ENCODE results near the gene LRCH1. TPM values are rescaled to one million over a fixed set of nuclear protein-coding genes. Genes with fewer than 3 reads are reported as not detected.

LRCH1 gene
- polyA plus RNA-seq, 1 of the 3 experiments (the other 2 are of a cell fraction) = 5.5 TPM

- Histone ChIP-seq H3K9me2 (no peaks in the 10 kb centered on the region), H3K4me3 (ENCODE audit: low read depth in 2 of 2, low read length in 1 of 2) (no peak overlapping the region), H3K36me3 (replicated peaks in 1 of 2; ENCODE audit: control insufficient read depth in 1 of 2, insufficient read depth in 2 of 2, low read length in 1 of 2) (peaks cover 0 to 3% of the 10 kb centered on the region in 2 experiments), H3K9me3 (no peaks in the 10 kb centered on the region), H3K4me2 (no peak overlapping the region), H4K20me1 (ENCODE audit: insufficient read depth) (no peaks in the 10 kb centered on the region), H3K27me3 (ENCODE audit: insufficient read depth) (no peaks in the 10 kb centered on the region), H3K79me2 (ENCODE audit: insufficient read depth) (no peaks in the 10 kb centered on the region), H3K4me1 (ENCODE audit: control insufficient read depth in 1 of 2, insufficient read depth in 2 of 2, low read depth in 1 of 2, low read length in 1 of 2) (no peaks in the 10 kb centered on the region), H3K27ac (ENCODE audit: low read depth in 2 of 2, low read length in 1 of 2) (no peak overlapping the region), H3K9ac (no peak overlapping the region), H2AFZ (ENCODE audit: low read depth) (no peak overlapping the region), H3F3A (replicated peaks; ENCODE audit: insufficient read depth) (peaks cover under 1% of the 10 kb centered on the region)
- TF ChIP-seq POLR2AphosphoS5 (IDR thresholded peaks at IDR 0.05; ENCODE audit: low read depth, low read length) (no peak), IRF3 (IDR thresholded peaks at IDR 0.05; ENCODE audit: low read depth, low read length) (no peak), RFX5 (IDR thresholded peaks at IDR 0.05; ENCODE audit: low read length) (no peak), MXI1 (IDR thresholded peaks at IDR 0.05; ENCODE audit: low read depth, low read length) (no peak), MAX (IDR thresholded peaks at IDR 0.05; ENCODE audit: low read depth) (no peak), GABPA (IDR thresholded peaks at IDR 0.05; ENCODE audit: low read depth) (no peak), SMC3 (IDR thresholded peaks at IDR 0.05; ENCODE audit: low read depth, low read length) (no peak), USF2 (IDR thresholded peaks at IDR 0.05; ENCODE audit: borderline replicate concordance, low read depth, low read length) (no peak), CTCF (IDR thresholded peaks at IDR 0.05) (no peak), REST (IDR thresholded peaks at IDR 0.05; ENCODE audit: low read depth, low read length) (no peak), NFIC (IDR thresholded peaks at IDR 0.05; ENCODE audit: borderline replicate concordance) (no peak), YY1 (IDR thresholded peaks at IDR 0.05; ENCODE audit: low read depth) (no peak), RXRA (IDR thresholded peaks at IDR 0.05; ENCODE audit: borderline replicate concordance, low read depth) (no peak), FOXJ3 (CRISPR knock-in tag; IDR thresholded peaks at IDR 0.05) (no peak), FOXM1 (IDR thresholded peaks at IDR 0.05; ENCODE audit: low read depth) (no peak), CHD2 (IDR thresholded peaks at IDR 0.05; ENCODE audit: low read length, partially characterized antibody) (no peak), TCF12 (IDR thresholded peaks at IDR 0.05) (no peak), GATA2 (CRISPR knock-in tag; IDR thresholded peaks at IDR 0.05) (no peak), EP300 (IDR thresholded peaks at IDR 0.05; ENCODE audit: borderline replicate concordance in 1 of 2, low read depth in 1 of 2, low read length in 1 of 2) (no peak), ELF1 (IDR thresholded peaks at IDR 0.05) (no peak)
- 66% methylated on average over 3 of the region's 3 CpGs for WGBS (ENCODE audit: low lambda C conversion rate)
- ChIA-PET CTCF (no interaction called here), POLR2A (no interaction called here)
- no peak for DNase-seq
Observed at GRCh38 chr13:46757640-46758039, 204.7 kb downstream of the LRCH1 start.

All from SK-N-SH (cell line).